ENCODE measurements around the gene FNDC8.

- no peak for TF ChIP-seq POLR2A (IDR thresholded peaks at IDR 0.05; ENCODE audit: low read length)
- no peak for TF ChIP-seq BHLHE40 (IDR thresholded peaks at IDR 0.05; ENCODE audit: low read depth, low read length)
- no peak for TF ChIP-seq CTCF (IDR thresholded peaks at IDR 0.05)
- TF ChIP-seq MAZ (IDR thresholded peaks at IDR 0.05; ENCODE audit: borderline replicate concordance, low read depth, low read length): no peak
- TF ChIP-seq RCOR1 (IDR thresholded peaks at IDR 0.05; ENCODE audit: low read depth, low read length): no peak
- no peak for TF ChIP-seq EP300 (IDR thresholded peaks at IDR 0.05)
- no peak for TF ChIP-seq ESRRA (IDR thresholded peaks at IDR 0.05; ENCODE audit: borderline replicate concordance, low read length)
Observed at GRCh38 chr17:35147375-35147905, 26.0 kb downstream of the FNDC8 start, which contains the start of gene UNC45B.

All from A549 (cell line).